ENCODE results near the gene KCNQ1. TPM values are rescaled to one million over a fixed set of nuclear protein-coding genes. Genes with fewer than 3 reads are reported as not detected.

KCNQ1 gene
- total RNA-seq, 2 donors from 2014 or later = 4.4 to 25.3 TPM

DNA sequence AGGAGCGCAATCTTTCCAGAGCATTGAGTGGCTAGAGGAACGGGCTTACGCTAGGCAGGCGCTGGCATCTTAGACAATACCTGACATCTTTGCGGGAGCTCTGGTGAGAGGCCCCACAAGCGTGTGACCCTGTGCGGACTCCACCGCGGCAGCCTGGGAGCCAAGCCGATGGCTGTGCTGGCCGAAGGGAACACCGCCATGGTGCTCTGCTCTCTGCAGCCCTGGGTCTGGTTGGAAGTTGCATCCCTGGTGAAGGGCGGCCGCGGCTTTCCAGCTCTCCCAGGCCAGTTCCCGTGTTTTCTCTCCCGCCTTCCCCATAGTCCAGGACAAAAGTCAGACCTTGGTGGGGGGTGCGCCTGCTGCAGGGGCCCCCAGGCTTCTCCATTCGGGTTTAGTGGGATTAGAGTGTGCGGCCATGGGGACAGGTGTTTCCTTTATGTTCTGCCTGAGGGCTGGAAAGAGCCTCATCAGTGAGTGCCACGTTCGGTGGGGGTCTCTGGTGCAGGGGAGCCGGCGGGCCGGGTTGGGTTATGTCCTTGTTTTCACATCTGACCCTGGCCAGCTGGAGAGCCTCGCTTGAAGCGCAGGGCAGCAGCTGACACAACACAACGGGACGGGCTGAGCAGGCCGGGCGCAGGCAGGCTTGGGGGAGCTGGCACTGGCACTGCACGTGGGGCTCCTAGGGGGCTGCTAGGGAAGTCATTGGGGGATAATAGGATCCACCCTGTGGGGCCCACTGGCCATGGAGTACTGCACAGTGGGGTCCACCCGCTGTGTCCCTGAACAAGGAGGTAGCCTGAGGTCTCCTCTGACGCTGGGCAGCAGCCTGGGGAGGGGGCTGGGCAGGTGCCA, 94.8 kb downstream of the KCNQ1 start:
- H3K4me1 ChIP-seq (ENCODE audit: control insufficient read depth in 1 of 2, low read depth in 2 of 2) = no peaks in the 10 kb centered on the region
- DNase-seq (ENCODE audit: low spot score) = no peak
- no peak overlapping the region for H3K4me3 ChIP-seq
- no peak overlapping the region for H3K27ac ChIP-seq
- no peaks in the 10 kb centered on the region for H3K27me3 ChIP-seq (replicated peaks; ENCODE audit: insufficient read depth)
- H3K36me3 ChIP-seq = no peaks in the 10 kb centered on the region
- no peak for ATAC-seq (ENCODE audit: insufficient number of reproducible peaks, low FRiP score, low read depth)
- TF ChIP-seq, protein P1, sequence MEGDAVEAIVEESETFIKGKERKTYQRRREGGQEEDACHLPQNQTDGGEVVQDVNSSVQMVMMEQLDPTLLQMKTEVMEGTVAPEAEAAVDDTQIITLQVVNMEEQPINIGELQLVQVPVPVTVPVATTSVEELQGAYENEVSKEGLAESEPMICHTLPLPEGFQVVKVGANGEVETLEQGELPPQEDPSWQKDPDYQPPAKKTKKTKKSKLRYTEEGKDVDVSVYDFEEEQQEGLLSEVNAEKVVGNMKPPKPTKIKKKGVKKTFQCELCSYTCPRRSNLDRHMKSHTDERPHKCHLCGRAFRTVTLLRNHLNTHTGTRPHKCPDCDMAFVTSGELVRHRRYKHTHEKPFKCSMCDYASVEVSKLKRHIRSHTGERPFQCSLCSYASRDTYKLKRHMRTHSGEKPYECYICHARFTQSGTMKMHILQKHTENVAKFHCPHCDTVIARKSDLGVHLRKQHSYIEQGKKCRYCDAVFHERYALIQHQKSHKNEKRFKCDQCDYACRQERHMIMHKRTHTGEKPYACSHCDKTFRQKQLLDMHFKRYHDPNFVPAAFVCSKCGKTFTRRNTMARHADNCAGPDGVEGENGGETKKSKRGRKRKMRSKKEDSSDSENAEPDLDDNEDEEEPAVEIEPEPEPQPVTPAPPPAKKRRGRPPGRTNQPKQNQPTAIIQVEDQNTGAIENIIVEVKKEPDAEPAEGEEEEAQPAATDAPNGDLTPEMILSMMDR (IDR thresholded peaks at IDR 0.05) = no peak
- no peaks in the 10 kb centered on the region for H3K9me3 ChIP-seq

DNA sequence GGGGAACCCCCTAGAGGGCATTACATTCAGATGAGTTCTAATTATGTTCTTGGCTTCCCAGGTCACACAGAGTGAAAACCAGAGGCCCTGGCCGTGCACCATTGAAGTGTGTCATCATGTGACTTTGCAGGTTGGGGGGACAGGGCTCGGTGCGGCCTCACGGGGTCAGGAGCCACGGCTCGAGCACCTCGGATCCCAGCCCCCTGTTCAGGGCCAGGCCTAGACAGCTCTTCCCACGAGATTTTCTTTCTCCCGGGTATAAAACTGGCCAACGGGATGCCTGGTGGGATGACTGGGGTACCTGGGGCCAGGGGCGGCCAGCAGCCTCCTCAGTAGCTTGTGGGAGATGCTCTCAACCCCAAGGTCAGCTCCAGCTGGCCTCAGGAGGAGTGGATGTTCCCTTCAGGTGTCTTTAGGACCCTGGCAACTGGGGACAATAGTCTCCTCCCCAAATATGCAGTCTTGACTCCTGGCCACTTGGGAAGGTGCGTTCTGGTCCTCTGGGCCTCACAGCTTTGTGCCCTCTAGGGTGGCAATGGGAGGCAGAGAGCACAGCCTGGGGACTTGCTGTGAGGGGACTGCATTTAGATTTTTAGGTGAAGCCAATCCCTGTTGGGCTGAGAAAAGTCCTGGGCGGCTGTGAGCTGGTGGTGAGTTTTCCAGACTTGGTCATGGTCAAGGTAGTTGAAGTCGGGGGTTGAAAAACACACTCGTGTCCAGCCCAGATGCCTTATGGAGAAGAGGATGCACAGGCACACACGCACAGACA, 95.6 kb downstream of the KCNQ1 start:
- Histone ChIP-seq H3K4me1 (ENCODE audit: control insufficient read depth in 1 of 2, low read depth in 2 of 2) (no peaks in the 10 kb centered on the region), H3K9me3 (no peaks in the 10 kb centered on the region), H3K4me3 (no peak overlapping the region), H3K27ac (no peak overlapping the region), H3K27me3 (replicated peaks; ENCODE audit: insufficient read depth) (no peaks in the 10 kb centered on the region), H3K36me3 (no peaks in the 10 kb centered on the region)
- DNase-seq (ENCODE audit: low spot score) = no peak
- TF ChIP-seq, protein P1 (IDR thresholded peaks at IDR 0.05) = no peak
- no peak for ATAC-seq (ENCODE audit: insufficient number of reproducible peaks, low FRiP score, low read depth)

DNA sequence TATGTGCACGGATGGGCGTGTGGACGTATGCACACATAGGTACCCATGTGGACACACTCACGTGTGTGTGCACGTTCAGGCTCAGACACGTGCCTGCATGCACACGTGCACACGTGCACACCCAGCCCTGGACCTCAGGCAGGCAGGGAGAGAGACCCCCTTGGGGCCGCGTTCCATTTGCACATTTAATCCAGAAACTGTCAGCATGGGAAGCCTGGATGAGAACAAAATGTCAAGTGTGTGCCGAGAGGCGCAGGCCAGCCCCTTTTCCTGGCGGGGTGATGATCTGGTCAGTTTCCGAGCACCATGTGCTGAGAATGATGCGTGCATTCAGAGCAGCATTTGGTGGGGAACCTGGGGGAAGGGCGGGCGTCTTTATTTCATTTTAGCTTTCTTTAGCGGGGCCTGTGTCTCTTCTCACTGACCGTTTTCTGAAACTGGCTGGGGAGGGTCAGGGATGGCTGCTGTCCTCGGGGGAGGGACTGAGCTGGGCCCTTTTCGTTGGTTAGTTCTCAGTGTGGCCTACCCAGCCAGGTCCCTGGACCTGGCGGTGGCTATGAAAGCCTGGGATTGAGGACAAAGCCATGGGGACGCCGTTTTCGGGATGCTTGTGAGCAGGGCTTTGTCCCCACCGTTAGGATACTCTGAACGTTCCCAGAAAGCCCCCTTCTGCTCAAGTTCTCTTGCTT, 96.3 kb downstream of the KCNQ1 start:
- DNase-seq (ENCODE audit: low spot score) = no peak

DNA sequence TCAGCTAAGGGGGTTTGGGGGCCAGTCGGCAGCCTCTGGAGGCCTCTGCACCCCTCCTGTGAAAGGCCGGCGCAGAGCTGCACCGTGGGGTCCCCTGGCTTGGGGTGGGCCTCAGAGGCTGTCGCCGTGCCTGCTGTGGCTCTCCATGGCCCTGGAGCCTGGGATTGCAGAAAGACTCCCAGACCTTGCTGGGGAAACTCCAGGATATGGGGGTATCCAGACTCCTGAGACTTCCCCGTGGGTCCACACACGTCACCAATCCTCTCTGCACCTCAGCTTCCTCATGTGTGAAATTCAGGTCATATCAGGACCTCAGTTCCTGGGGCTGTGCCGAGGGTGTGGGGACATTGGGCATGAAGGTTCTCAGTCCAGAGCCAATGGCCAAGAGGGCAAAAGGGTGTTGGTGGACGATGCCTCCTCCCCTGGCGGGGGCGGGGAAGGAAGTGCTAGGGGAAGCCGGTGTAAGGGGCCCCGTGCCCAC, 97.1 kb downstream of the KCNQ1 start:
- no peak for ATAC-seq (ENCODE audit: insufficient number of reproducible peaks, low FRiP score, low read depth)
- H3K4me3 ChIP-seq = no peak overlapping the region
- no peaks in the 10 kb centered on the region for H3K9me3 ChIP-seq
- H3K36me3 ChIP-seq = no peaks in the 10 kb centered on the region
- no peaks in the 10 kb centered on the region for H3K27me3 ChIP-seq (replicated peaks; ENCODE audit: insufficient read depth)
- no peak overlapping the region for H3K27ac ChIP-seq
- no peak for DNase-seq (ENCODE audit: low spot score)
- no peaks in the 10 kb centered on the region for H3K4me1 ChIP-seq (ENCODE audit: control insufficient read depth in 1 of 2, low read depth in 2 of 2)
- TF ChIP-seq, protein P1 (IDR thresholded peaks at IDR 0.05) = no peak

More for the DNA sequence above, 96.3 kb downstream of the KCNQ1 start:
- Histone ChIP-seq H3K4me3 (no peak overlapping the region), H3K27me3 (replicated peaks; ENCODE audit: insufficient read depth) (no peaks in the 10 kb centered on the region), H3K36me3 (no peaks in the 10 kb centered on the region), H3K9me3 (no peaks in the 10 kb centered on the region), H3K27ac (no peak overlapping the region), H3K4me1 (ENCODE audit: control insufficient read depth in 1 of 2, low read depth in 2 of 2) (no peaks in the 10 kb centered on the region)
- TF ChIP-seq, protein P1 (IDR thresholded peaks at IDR 0.05) = no peak
- ATAC-seq (ENCODE audit: insufficient number of reproducible peaks, low FRiP score, low read depth) = no peak

DNA sequence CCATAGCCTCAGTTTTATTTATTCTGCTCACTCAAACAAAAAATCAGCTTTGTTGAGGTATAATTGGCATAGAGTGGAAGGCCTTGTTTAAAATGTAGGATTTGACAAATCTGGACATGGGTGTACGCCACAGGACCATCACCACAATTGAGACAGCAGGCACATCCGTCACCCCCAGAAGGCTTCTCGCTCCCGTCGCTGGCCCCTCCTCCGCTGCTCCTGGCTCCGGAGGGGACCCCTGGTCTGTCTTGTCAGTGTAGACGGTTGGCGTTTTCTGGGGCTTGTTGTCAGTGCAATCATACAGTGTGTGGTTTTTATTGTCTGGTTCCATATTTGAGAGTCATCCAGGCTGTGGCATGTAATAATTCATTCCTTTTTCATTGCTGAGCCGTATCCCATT, 97.6 kb downstream of the KCNQ1 start:
- ATAC-seq (ENCODE audit: insufficient number of reproducible peaks, low FRiP score, low read depth) (no peak), DNase-seq (ENCODE audit: low spot score) (no peak)
- Histone ChIP-seq H3K27ac (no peak overlapping the region), H3K36me3 (no peaks in the 10 kb centered on the region), H3K4me1 (ENCODE audit: control insufficient read depth in 1 of 2, low read depth in 2 of 2) (no peaks in the 10 kb centered on the region), H3K9me3 (no peaks in the 10 kb centered on the region), H3K4me3 (no peak overlapping the region), H3K27me3 (replicated peaks; ENCODE audit: insufficient read depth) (no peaks in the 10 kb centered on the region)
- TF ChIP-seq, protein P1 (IDR thresholded peaks at IDR 0.05) = no peak
